NCI-H1105 (cell line): ENCODE measurements around the gene ATP10D.
"Not testable (repeated sequence)": the region's sequence is repeated elsewhere in the genome, so short reads cannot be mapped to it uniquely, and the experiment has no call there.

Experiments used
- DNase-seq: peaks from one replicate; lab custom pipeline; 2025; lab: John Stamatoyannopoulos, UW

The ATP10D gene

DNA sequence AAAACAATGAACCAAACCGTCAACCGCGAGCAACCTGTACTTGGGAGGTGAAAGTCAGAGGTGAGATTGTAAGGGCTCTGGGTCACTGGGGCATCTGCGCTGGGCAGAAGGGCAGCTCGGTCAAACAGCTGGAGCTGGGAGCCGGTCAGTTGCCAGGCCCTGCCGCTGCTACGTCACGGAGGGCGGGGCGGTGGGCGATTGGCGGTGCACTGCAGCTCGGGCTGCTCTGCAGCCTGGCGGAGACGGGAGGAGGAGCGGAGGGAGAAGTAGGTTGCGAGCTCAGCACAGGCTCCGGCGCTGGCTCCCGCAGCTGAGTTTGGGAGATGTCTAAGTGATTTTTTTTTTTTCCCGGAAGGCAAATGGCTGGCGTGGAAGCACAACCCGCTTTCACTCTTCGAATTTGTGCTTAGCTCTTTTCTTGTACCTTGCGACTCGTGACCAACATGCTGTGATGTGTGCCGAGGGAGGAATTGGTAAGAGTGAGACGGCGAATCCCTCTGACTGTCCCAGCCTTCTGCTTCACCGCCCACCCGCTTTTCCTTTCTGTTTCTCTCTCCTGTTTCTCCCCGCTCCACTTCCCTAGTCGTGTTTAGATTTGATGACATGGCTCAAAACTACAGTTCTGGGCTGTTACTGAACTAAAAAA is at the start of gene ATP10D:
Gene ATP10D (plus strand): TSS at position 229 of the 646 bp plus-strand sequence. CDS start 27,266 bp downstream, outside the sequence.
- peak; percentile 54 for DNase-seq

GRCh38 chr4:47442980-47443379 is 42.1 kb upstream of the ATP10D start:
- DNase-seq: no peak

- DNase-seq: no peak
These were observed 41.0 kb upstream of the ATP10D start for GRCh38 chr4:47444031-47444430.

GRCh38 chr4:47451657-47452056 is 33.4 kb upstream of the ATP10D start:
- no peak for DNase-seq

DNA sequence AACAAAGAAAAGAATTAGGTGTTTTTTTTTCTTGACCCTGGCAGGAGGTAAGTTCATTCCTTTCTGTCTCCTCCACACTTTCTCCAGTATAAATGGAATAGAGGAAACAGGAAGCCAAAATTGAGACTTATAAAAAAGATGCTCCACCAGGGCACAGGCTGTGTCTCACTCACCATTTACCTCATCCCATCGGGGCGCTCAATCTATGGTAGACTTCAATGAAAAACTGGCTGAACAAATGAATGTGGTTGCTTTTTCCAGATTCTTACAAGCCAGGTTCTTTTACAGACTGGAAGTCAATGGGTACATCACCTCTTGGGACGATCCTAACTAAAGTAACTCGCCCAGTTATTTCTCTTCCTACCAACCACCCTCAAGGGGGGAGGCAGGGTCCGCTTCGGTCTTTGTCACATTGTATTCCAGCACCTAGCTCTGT is 22.3 kb upstream of the ATP10D start:
- DNase-seq: peak; percentile 16

- DNase-seq: peak; percentile 87
These were observed 21.7 kb upstream of the ATP10D start, which contains the start of gene COMMD8 for GRCh38 chr4:47463235-47463956. Gene COMMD8 (minus strand): TSS chr4:47463702. CDS start chr4:47463651, 51 bp downstream.

DNA sequence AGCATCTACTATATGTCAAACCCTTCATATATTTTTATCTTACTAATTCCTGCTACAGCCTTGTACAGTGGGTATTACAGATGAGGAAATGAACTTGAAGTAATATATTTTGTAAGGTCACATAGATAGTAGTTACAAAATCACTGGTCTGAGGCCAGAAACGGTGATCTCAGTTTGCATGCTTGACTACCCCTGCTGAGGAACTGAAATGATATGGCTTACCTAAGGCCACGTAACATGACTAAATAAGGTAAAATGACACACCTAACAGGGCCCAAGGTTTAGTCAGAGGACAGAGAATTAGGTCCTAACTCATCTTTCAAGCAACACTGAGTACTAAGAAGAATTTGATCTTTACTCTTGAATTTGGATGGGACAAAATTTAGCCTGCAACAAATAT is 20.1 kb upstream of the ATP10D start:
- DNase-seq: no peak

DNA sequence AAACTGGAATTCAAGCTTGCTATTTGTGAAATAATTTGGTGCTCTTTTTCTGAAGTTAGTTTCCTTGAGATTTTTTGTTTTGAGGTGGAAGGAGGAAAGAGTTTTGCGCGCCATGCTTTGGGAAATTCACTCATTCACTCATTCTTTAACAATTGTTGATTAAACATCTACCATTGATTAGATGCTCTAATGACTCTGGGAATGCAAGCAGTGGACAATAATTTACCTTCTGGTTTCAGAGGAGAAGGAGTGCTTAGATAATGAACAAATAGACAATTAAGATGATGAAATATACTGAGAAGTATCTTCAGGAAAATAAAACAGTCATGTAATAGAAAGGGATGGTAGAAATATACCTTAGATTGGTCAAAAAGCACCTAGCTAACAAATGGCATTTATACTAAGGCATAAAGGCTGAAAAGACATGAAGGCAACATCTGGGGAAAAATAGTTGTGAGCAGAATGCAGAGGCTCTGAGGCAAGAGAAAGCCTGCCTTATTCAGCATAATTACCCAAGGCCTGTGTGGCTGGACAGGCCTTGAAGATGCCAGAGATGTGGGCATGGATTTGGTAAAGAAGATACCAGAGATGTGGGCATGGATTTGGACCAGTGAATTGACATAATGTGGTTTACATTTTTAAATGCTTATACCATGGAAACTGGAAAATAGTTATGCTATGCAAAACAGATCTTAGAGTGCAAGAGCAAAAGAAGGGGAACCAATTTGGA is 18.9 kb upstream of the ATP10D start:
- DNase-seq: no peak

DNA sequence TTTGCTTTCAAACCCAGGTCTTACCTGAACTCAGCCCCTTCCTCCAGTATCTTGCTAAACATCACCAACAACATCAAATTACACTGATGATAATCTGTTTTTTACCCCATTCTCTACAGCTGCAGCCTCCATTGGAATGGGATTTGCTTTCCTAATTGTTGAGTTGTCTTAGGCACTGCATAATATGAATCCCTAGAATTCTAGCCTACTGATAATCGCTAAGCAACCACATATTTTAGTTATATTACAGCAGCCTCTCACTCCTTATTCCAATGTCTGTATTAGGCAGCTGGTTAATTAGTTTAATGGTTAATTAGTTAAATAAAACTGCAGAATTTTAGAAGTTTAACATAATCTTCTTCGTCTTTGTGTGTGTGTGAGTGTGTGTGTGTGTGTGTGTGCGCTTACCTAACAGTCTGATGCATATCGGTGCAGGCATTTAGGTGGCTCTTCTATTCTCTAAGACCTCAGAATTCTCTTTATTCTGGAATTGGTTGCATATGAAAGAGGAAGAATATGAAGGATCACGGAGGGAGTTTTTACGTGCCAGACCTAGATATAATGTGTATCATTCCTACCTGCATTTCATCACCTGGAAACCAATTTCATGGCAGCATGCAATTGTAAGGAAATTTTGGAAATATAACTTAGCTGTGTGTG is 16.2 kb upstream of the ATP10D start:
- no peak for DNase-seq

- no peak for DNase-seq
These were observed 15.1 kb upstream of the ATP10D start for GRCh38 chr4:47469951-47470350.

DNA sequence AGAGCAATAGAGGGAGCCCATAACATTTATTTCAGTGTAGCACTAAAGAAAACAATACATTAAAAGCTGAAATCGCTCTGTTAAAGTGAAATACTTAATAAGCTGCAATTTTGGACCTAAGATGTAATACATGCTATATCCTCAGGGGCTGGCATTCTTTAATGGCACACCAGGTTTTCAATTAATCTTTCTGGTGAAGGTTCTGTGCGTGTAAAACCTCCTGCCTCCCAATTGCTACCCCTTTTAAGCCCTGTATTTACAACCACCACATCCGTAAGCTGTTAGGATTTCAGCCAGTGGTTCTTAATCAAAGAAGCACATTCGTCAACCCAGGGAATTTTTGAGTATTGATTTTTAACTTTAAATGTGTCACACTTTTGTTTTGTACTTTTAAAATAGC is 14.0 kb upstream of the ATP10D start:
- DNase-seq: no peak

DNA sequence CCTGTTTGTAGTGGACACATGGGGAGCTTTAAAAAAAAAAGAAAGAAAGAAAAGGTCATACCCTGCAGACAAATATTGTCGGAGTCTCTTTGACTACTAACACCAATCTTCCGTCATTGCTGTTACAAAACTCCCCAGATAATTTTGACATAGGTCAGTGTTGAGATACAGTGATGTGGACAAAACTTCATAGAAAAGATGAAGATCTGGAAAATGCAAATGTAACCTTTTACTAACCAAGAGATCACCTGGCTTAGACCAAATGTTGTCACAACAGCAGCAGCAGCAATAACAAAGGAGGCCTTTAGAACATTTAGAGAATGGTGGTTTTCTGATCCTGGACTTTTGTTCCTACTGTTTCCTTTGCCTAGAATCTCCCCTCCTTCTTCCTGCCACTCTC is 13.5 kb upstream of the ATP10D start:
- no peak for DNase-seq

DNA sequence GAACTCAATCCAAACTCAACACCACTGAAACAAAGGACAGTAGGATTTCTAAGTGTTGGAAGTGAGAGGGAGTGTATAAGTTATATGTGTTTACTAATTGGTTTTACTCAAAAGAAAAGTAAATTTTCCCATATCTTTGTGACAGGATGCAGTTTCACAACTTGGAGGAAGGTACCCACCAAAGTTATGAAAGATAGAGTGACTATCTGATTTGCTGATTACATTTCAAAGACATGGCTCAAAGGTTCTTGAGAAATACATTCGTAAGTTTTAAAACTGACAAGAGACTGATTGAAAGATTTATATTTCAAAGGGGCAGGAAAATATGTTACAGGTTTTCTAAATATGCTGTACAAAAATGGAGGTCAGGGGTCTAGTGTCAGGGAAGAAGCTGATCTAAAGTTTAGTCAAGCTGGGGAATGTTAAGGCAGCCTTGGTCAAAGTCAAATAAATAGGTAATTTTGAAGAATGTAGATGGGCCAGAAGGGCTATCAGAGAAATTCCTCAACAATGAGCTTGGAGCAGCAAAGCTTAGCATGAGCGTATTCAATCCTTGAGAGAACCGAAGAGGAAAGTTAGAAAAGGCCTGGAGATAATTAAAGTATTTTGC is 11.8 kb upstream of the ATP10D start:
- no peak for DNase-seq

DNA sequence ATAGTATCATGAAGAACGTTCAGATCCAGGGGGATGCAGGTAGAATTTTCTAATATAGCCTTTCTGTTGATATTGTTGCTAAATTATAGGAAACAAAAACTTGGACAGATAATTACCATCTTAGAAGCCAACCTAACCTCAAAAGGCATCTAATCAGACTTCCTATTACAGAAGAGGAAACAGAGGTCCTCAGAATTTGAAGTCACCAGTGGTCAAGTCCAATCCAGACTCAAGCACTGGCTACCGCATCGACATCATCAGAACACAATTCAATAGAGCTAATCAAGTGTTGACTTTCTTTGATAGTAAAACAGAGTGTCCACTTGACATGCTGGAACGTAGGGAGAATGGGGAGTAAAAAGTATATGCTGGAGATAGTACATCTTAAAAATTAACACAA is 10.3 kb upstream of the ATP10D start:
- DNase-seq: no peak

DNA sequence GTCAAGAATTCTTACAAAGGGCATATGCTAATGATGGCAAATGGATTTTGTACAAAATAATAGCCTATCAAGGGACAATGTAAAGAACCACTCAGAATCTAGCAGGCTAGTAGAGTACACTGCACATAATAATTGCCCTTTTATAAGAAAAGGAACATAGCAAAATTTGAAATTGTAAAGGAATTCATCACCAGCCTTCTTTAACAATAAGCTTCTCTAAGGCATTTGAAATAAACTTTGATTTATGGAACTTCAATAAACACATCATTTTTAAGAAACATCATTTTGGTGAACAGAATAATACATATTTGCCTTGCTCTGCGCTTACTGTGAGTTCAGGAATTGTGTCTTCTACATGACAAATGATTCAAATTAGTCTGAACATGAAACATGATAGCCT is 9.7 kb upstream of the ATP10D start:
- no peak for DNase-seq

- DNase-seq: no peak
These were observed 6.3 kb upstream of the ATP10D start for GRCh38 chr4:47478804-47479203.

- DNase-seq: no peak
These were observed 2.7 kb upstream of the ATP10D start for GRCh38 chr4:47482326-47482725.

DNA sequence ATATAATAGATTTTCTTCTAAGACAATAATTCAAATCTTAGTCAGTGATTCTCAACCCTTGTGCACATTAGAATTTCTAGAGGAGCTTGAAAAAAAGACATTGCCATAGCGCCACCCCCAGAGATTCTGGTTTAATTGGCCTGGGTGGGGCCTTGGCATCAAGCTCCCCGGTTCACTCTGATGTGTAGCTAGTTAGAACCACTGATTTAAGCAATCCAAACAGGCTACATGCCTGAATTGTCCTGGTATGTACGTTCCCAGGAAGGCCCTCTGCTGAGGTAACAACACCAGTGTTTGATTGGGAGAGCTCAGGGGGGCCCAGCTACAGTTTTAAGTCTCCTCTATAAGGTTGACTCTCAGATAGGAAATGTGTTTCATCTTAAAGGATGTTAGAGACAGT is 1.3 kb upstream of the ATP10D start:
- no peak for DNase-seq

DNA sequence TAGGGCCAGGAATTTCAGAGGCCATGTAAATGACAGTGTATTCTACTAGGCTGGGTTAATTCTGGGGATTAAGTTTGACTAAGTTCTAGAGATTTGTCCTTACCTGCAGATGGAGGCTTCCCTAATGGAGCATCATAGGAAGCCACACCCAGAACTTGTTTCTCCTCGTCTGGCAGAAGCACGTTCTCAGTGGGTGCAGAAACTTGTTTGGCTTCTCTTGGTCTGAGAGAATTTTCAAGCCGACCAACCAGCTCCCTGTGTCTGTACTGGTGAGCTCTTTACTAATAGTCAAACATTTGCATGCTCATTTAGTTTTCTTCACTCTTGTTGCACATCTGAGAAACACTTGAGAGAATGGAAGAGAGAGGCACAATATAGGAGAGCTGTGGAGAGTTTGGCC is 907 bp upstream of the ATP10D start:
- no peak for DNase-seq

GRCh38 chr4:47485768-47486167 is 693 bp downstream of the ATP10D start:
- DNase-seq: no peak

DNA sequence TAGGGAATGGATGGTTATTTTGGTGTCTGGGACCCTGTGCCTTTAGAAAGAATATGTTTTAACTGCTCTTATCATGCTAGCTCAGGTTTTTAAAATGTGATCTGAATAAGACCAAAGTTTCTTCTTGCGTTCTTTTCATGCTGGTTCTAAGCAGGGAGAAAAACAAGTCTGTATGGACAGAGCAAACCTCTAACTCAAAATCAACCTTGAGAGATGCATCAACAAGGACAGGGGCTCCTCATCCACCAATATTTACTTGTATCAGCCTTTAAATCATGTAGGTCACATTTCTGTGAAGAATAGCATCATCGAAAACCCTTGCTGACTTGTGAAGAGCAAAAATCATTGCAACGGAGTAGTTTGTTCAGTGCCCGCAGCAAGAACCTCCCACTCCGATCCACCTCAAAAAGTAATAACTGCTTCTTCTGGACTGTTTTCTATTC is 1.2 kb downstream of the ATP10D start:
- no peak for DNase-seq

DNA sequence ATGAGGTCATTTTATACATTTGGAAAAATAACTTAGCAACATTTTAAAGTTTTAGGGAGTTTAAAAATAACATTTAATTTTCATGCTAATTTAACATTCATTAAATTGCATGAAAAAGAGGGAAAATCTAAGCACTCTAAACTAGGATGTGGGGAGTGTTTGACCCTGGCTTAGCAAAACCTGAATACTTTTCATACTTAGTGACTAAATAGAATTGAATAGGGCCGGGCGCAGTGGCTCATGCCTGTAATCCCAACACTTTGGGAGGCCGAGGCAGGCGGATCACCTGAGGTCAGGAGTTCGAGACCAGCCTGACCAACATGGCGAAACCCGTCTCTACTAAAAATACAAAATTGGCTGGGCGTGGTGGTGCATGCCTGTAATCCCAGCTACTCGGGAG is 1.7 kb downstream of the ATP10D start:
- not testable (repeated sequence) for DNase-seq
